ENCODE results near the gene RAD51B.

- TF ChIP-seq CTCF (IDR thresholded peaks at IDR 0.05) (no peak), POLR2AphosphoS5 (IDR thresholded peaks at IDR 0.05) (no peak)
Observed at GRCh38 chr14:68315081-68315480, 495.5 kb downstream of the RAD51B start.
